LoVo (cell line): Measurements from ENCODE around the gene ZNF70.
A peak's percentile ranks its signal among the peaks of the same experiment; 100 is the strongest.

Source experiments
- DNase-seq: peaks from one replicate; pipeline ENCODE4 v3.0.0-alpha.2; 2016; ENCODE audit warnings: low spot score

The ZNF70 gene

GRCh38 chr22:23750714-23751440 lies at the start of gene ZNF70:
ZNF70 (minus strand) TSS chr22:23751112; CDS start chr22:23745140, 5,972 bp downstream.
- DNase-seq = peak; percentile 94

GRCh38 chr22:23796461-23796860 lies 45.5 kb upstream of the ZNF70 start:
- no peak for DNase-seq

- no peak for DNase-seq
These were observed 42.4 kb upstream of the ZNF70 start for GRCh38 chr22:23793326-23793725.

GRCh38 chr22:23791738-23792645 lies 41.1 kb upstream of the ZNF70 start:
- no peak for DNase-seq

GRCh38 chr22:23790819-23791737 lies 40.2 kb upstream of the ZNF70 start:
- no peak for DNase-seq

GRCh38 chr22:23789638-23790037 lies 38.7 kb upstream of the ZNF70 start:
- no peak for DNase-seq

- no peak for DNase-seq
These were observed 38.2 kb upstream of the ZNF70 start for GRCh38 chr22:23789121-23789520.

- DNase-seq = no peak
These were observed 37.0 kb upstream of the ZNF70 start for GRCh38 chr22:23787910-23788309.

- no peak for DNase-seq
These were observed 36.6 kb upstream of the ZNF70 start for GRCh38 chr22:23787600-23787896.

- DNase-seq = peak; percentile 89
These were observed 36.1 kb upstream of the ZNF70 start, which contains the start of gene SMARCB1 for GRCh38 chr22:23786752-23787599. SMARCB1 (plus strand) TSS chr22:23786966; CDS start chr22:23787170, 204 bp downstream.

- DNase-seq = no peak
These were observed 35.4 kb upstream of the ZNF70 start for GRCh38 chr22:23786261-23786710.

- DNase-seq = no peak
These were observed 33.4 kb upstream of the ZNF70 start for GRCh38 chr22:23784215-23784732.

- DNase-seq = no peak
These were observed 32.6 kb upstream of the ZNF70 start for GRCh38 chr22:23783265-23784150.

GRCh38 chr22:23782703-23783102 lies 31.8 kb upstream of the ZNF70 start:
- DNase-seq = no peak

GRCh38 chr22:23782252-23782651 lies 31.3 kb upstream of the ZNF70 start:
- DNase-seq = no peak

GRCh38 chr22:23781511-23782183 lies 30.7 kb upstream of the ZNF70 start:
- DNase-seq = no peak

- no peak for DNase-seq
These were observed 30.2 kb upstream of the ZNF70 start for GRCh38 chr22:23781065-23781464.

GRCh38 chr22:23780146-23780748 lies 29.3 kb upstream of the ZNF70 start:
- DNase-seq = no peak

- no peak for DNase-seq
These were observed 28.8 kb upstream of the ZNF70 start for GRCh38 chr22:23779731-23780130.
